HEK293 (cell line): Measurements from ENCODE around the gene TET2.

ENCODE experiments used
- CTCF ChIA-PET: fragments of 350-600 bp; formaldehyde crosslinking; extraction: SDS; loops from one replicate; lab custom pipeline; 2021; ENCODE audit warnings: antibody characterized with exemption; lab: Yijun Ruan, JAX
- POLR2A ChIA-PET: fragments of 300-600 bp; formaldehyde crosslinking; extraction: SDS; loops from one replicate; lab custom pipeline; 2020; ENCODE audit warnings: antibody characterized with exemption, inconsistent platforms; lab: Yijun Ruan, JAX
- H3K27ac ChIP-seq: fragments of 200-500 bp; sonication (Bioruptor generic); 2 replicates; pipeline ENCODE4 v1.5.1; 2014; ENCODE audit warnings: low read depth, low read length, control low read depth, inconsistent platforms; ENCODE audit errors: extremely low read depth
- H3K36me3 ChIP-seq, 2 experiments: fragments of 200-500 bp in 1 of 2; sonication (Bioruptor generic) in 1 of 2; 1 replicate in 1 of 2; 2 replicates in 1 of 2; pipeline ENCODE4 v1.5.1; 2014 to 2017; ENCODE audit warnings: inconsistent platforms in 2 of 2, low read length in 2 of 2; ENCODE audit not compliant: control insufficient read depth in 2 of 2, insufficient read depth in 1 of 2
- H3K4me1 ChIP-seq: fragments of 200-500 bp; sonication (Bioruptor generic); 2 replicates; pipeline ENCODE4 v1.5.1; 2014; ENCODE audit warnings: mild to moderate bottlenecking, low read length, inconsistent platforms; ENCODE audit not compliant: control insufficient read depth, insufficient read depth
- H3K4me3 ChIP-seq: 2 replicates; pipeline ENCODE4 v1.5.1; 2011; ENCODE audit warnings: low read depth, mild to moderate bottlenecking, control low read depth, low read length, moderate library complexity
- H3K9me3 ChIP-seq: fragments of 200-500 bp; sonication (Bioruptor generic); 2 replicates; pipeline ENCODE4 v1.5.1; 2014; ENCODE audit warnings: low read depth, low read length, inconsistent platforms; ENCODE audit not compliant: control insufficient read depth, insufficient read depth
- INSM2 ChIP-seq: fragments of 450-650 bp; formaldehyde crosslinking; IDR thresholded peaks from 2 replicates; pipeline ENCODE4 v1.5.1; 2016; ENCODE audit warnings: missing biosample characterization, missing genetic modification characterization
- OSR2 ChIP-seq: fragments of 450-650 bp; formaldehyde crosslinking; IDR thresholded peaks from 2 replicates; pipeline ENCODE4 v1.5.1; 2016; ENCODE audit warnings: missing biosample characterization, missing genetic modification characterization
- OVOL3 ChIP-seq: fragments of 450-650 bp; formaldehyde crosslinking; IDR thresholded peaks from 2 replicates; pipeline ENCODE4 v1.5.1; 2016; ENCODE audit warnings: missing biosample characterization, missing genetic modification characterization
- REPIN1 ChIP-seq: fragments of 450-650 bp; formaldehyde crosslinking; IDR thresholded peaks from 2 replicates; pipeline ENCODE4 v1.5.1; 2017; ENCODE audit warnings: missing biosample characterization, missing genetic modification characterization, low read depth
- TRIM28 ChIP-seq: IDR thresholded peaks from 2 replicates; pipeline ENCODE4 v1.6.1; 2011; ENCODE audit warnings: low read length, control low read depth, borderline replicate concordance
- ZFP41 ChIP-seq: fragments of 450-650 bp; formaldehyde crosslinking; IDR thresholded peaks from 2 replicates; pipeline ENCODE4 v1.5.1; 2016; ENCODE audit warnings: missing biosample characterization, missing genetic modification characterization, borderline replicate concordance
- ZNF10 ChIP-seq: fragments of 450-650 bp; formaldehyde crosslinking; IDR thresholded peaks from 2 replicates; pipeline ENCODE4 v1.5.1; 2017; ENCODE audit warnings: missing biosample characterization, missing genetic modification characterization
- ZNF132 ChIP-seq: fragments of 450-650 bp; formaldehyde crosslinking; IDR thresholded peaks from 2 replicates; pipeline ENCODE4 v1.5.1; 2017; ENCODE audit warnings: missing biosample characterization, missing genetic modification characterization, borderline replicate concordance
- ZNF146 ChIP-seq: fragments of 450-650 bp; formaldehyde crosslinking; IDR thresholded peaks from 2 replicates; pipeline ENCODE4 v1.5.1; 2016; ENCODE audit warnings: missing biosample characterization, missing genetic modification characterization
- ZNF18 ChIP-seq: fragments of 450-650 bp; formaldehyde crosslinking; IDR thresholded peaks from 2 replicates; pipeline ENCODE4 v1.5.1; 2016; ENCODE audit warnings: missing biosample characterization, missing genetic modification characterization
- ZNF223 ChIP-seq: fragments of 450-650 bp; formaldehyde crosslinking; IDR thresholded peaks from 2 replicates; pipeline ENCODE4 v1.5.1; 2016; ENCODE audit warnings: missing biosample characterization, missing genetic modification characterization
- ZNF302 ChIP-seq: fragments of 450-650 bp; formaldehyde crosslinking; IDR thresholded peaks from 2 replicates; pipeline ENCODE4 v1.5.1; 2016; ENCODE audit warnings: missing biosample characterization, missing genetic modification characterization, low read depth
- ZNF324 ChIP-seq: fragments of 450-650 bp; formaldehyde crosslinking; IDR thresholded peaks from 2 replicates; pipeline ENCODE4 v1.5.1; 2016; ENCODE audit warnings: missing biosample characterization, missing genetic modification characterization
- ZNF501 ChIP-seq: fragments of 450-650 bp; formaldehyde crosslinking; IDR thresholded peaks from 2 replicates; pipeline ENCODE4 v1.5.1; 2016; ENCODE audit warnings: missing biosample characterization, missing genetic modification characterization
- ZNF548 ChIP-seq: fragments of 450-650 bp; formaldehyde crosslinking; IDR thresholded peaks from 2 replicates; pipeline ENCODE4 v1.5.1; 2016; ENCODE audit warnings: missing biosample characterization, missing genetic modification characterization
- ZNF585B ChIP-seq: fragments of 450-650 bp; formaldehyde crosslinking; IDR thresholded peaks from 2 replicates; pipeline ENCODE4 v1.5.1; 2016; ENCODE audit warnings: missing biosample characterization, missing genetic modification characterization
- ZNF629 ChIP-seq: fragments of 450-650 bp; formaldehyde crosslinking; IDR thresholded peaks from 2 replicates; pipeline ENCODE4 v1.5.1; 2017; ENCODE audit warnings: missing biosample characterization, missing genetic modification characterization
- ZNF658 ChIP-seq: fragments of 450-650 bp; formaldehyde crosslinking; IDR thresholded peaks from 2 replicates; pipeline ENCODE4; 2016; ENCODE audit warnings: missing biosample characterization, missing genetic modification characterization
- ZNF677 ChIP-seq: fragments of 450-650 bp; IDR thresholded peaks from 2 replicates; pipeline ENCODE4 v1.5.0; 2018; ENCODE audit warnings: missing biosample characterization, mild to moderate bottlenecking, missing genetic modification characterization, moderate library complexity
- TF ChIP-seq, protein P1 (sequence below): fragments of 450-650 bp; formaldehyde crosslinking; IDR thresholded peaks from 2 replicates; pipeline ENCODE4 v1.5.1; 2017; ENCODE audit warnings: missing biosample characterization, mild to moderate bottlenecking, missing genetic modification characterization, moderate library complexity
- TF ChIP-seq, protein P2 (sequence below): fragments of 450-650 bp; formaldehyde crosslinking; IDR thresholded peaks from 2 replicates; pipeline ENCODE4 v1.5.1; 2016; ENCODE audit warnings: missing biosample characterization, missing genetic modification characterization
- TF ChIP-seq, protein P3 (sequence below): fragments of 450-650 bp; formaldehyde crosslinking; IDR thresholded peaks from 2 replicates; pipeline ENCODE4 v1.5.1; 2016; ENCODE audit warnings: missing biosample characterization, missing genetic modification characterization, borderline replicate concordance

The TET2 gene

DNA sequence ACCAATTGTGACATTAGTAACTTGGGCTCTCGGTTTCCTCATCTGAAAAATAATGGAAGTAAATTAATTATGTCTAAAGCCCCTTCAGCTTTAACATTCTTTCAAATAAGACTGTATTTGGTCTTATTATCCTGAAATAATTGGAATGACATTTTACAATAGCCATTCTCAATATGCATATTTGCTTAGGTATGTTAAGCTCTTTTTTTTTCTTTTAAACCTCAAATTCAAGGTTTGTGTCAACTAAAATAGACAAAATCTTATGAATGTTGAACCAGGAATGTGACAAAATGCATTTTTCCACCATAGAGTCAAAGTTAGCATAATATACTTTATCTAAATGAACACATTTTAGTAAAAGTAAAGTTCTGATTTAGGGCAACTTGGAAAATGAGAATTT is 34.4 kb upstream of the TET2 start:
- no peak for TF ChIP-seq REPIN1 (tag by site-specific recombination)
- TF ChIP-seq ZFP41 (tag by site-specific recombination): no peak
- TF ChIP-seq INSM2 (tag by site-specific recombination): no peak
- TF ChIP-seq ZNF10 (tag by site-specific recombination): no peak
- TF ChIP-seq ZNF223 (tag by site-specific recombination): no peak
- no peak for TF ChIP-seq OVOL3 (tag by site-specific recombination)
- TF ChIP-seq ZNF18 (tag by site-specific recombination): no peak
- TF ChIP-seq ZNF585B (tag by site-specific recombination): no peak
- no peak for TF ChIP-seq ZNF132 (tag by site-specific recombination)
- no peak for TF ChIP-seq TRIM28
- no peak for TF ChIP-seq ZNF677 (tag by site-specific recombination)
- TF ChIP-seq ZNF658 (tag by site-specific recombination): no peak
- TF ChIP-seq OSR2: no peak
- TF ChIP-seq ZNF501 (tag by site-specific recombination): no peak
- no peaks in the 10 kb centered on the region for H3K9me3 ChIP-seq
- ChIA-PET POLR2A (no interaction called here), CTCF (no interaction called here)
- no peak overlapping the region for H3K4me3 ChIP-seq
- no peaks in the 10 kb centered on the region for H3K4me1 ChIP-seq
- H3K36me3 ChIP-seq: no peaks in the 10 kb centered on the region
- no peak overlapping the region for H3K27ac ChIP-seq

- no peak overlapping the region for H3K27ac ChIP-seq
- H3K4me3 ChIP-seq: no peak overlapping the region
- no peaks in the 10 kb centered on the region for H3K4me1 ChIP-seq
- TF ChIP-seq ZNF146 (tag by site-specific recombination) (no peak), ZFP41 (tag by site-specific recombination) (no peak), ZNF629 (no peak), ZNF324 (tag by site-specific recombination) (no peak), ZNF548 (tag by site-specific recombination) (no peak), ZNF302 (tag by site-specific recombination) (no peak)
- TF ChIP-seq, protein P1, sequence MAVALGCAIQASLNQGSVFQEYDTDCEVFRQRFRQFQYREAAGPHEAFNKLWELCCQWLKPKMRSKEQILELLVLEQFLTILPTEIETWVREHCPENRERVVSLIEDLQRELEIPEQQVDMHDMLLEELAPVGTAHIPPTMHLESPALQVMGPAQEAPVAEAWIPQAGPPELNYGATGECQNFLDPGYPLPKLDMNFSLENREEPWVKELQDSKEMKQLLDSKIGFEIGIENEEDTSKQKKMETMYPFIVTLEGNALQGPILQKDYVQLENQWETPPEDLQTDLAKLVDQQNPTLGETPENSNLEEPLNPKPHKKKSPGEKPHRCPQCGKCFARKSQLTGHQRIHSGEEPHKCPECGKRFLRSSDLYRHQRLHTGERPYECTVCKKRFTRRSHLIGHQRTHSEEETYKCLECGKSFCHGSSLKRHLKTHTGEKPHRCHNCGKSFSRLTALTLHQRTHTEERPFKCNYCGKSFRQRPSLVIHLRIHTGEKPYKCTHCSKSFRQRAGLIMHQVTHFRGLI: no peak
- TF ChIP-seq, protein P2, sequence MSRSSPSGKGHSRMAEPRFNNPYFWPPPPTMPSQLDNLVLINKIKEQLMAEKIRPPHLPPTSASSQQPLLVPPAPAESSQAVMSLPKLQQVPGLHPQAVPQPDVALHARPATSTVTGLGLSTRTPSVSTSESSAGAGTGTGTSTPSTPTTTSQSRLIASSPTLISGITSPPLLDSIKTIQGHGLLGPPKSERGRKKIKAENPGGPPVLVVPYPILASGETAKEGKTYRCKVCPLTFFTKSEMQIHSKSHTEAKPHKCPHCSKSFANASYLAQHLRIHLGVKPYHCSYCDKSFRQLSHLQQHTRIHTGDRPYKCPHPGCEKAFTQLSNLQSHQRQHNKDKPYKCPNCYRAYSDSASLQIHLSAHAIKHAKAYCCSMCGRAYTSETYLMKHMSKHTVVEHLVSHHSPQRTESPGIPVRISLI (tag by site-specific recombination): no peak
- TF ChIP-seq, protein P3, sequence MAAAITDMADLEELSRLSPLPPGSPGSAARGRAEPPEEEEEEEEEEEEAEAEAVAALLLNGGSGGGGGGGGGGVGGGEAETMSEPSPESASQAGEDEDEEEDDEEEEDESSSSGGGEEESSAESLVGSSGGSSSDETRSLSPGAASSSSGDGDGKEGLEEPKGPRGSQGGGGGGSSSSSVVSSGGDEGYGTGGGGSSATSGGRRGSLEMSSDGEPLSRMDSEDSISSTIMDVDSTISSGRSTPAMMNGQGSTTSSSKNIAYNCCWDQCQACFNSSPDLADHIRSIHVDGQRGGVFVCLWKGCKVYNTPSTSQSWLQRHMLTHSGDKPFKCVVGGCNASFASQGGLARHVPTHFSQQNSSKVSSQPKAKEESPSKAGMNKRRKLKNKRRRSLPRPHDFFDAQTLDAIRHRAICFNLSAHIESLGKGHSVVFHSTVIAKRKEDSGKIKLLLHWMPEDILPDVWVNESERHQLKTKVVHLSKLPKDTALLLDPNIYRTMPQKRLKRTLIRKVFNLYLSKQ: no peak
- no peaks in the 10 kb centered on the region for H3K9me3 ChIP-seq
- H3K36me3 ChIP-seq: no peaks in the 10 kb centered on the region
- ChIA-PET CTCF (no interaction called here), POLR2A (no interaction called here)
Measured at GRCh38 chr4:105113800-105114199, 32.9 kb upstream of the TET2 start.
